Dermis blood vessel endothelial cell (primary cell): ENCODE results near the gene GPR25. TPM values are rescaled to one million over a fixed set of nuclear protein-coding genes. Genes with fewer than 3 reads are reported as not detected.

Experiments
- DNase-seq: peaks from one replicate; pipeline ENCODE4 v3.0.0; 2010
- total RNA-seq: library from RNA; depleted of rRNA; stranded (reverse); fragments of >200 nt; gene quantifications from 2 replicates; pipeline ENCODE4 v1.2.3, GENCODE V29; 2014

GPR25 gene
- total RNA-seq, 1 donor from 2014 or later: not detected

DNA sequence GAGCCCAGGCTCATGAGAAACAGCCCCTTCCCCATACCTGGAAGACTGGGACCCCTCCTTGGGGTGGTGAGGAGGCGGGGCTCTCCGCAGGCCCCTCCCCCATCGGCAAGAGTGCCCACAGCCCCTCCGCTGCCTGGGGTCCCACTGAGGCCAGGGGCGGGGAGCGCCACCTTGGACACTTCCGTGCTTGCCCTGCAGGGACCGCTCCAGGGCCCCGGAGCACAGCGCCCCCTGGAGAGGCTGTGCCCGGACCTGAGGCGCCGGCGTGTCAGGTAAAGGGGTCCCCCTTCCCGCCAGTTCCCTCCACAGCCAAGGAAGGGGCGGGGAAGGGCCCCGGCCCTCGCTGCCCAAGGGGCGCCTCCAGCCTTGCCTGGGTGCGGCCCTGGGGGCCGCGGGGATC is 43.4 kb downstream of the GPR25 start:
- DNase-seq: no peak

DNA sequence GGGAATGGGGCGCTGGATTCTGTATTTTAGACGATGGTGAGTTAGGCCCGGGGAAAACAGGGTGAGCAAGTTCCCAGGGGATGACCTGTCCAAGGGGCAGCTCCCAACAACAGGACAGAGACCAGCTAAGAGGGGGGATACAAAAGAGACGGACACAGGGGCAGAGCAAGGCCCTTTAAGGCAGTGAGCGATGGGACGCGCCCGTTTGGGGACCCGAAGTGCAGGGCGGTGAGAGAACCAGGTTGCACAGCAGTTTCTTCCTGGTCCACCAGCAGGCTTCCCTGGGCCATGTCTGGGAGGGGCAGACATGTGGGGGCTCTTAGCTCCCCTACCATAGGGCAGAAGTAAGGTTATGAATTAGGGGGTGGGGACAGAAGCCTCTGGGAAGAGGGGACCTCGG is 43.9 kb downstream of the GPR25 start:
- DNase-seq: no peak

DNA sequence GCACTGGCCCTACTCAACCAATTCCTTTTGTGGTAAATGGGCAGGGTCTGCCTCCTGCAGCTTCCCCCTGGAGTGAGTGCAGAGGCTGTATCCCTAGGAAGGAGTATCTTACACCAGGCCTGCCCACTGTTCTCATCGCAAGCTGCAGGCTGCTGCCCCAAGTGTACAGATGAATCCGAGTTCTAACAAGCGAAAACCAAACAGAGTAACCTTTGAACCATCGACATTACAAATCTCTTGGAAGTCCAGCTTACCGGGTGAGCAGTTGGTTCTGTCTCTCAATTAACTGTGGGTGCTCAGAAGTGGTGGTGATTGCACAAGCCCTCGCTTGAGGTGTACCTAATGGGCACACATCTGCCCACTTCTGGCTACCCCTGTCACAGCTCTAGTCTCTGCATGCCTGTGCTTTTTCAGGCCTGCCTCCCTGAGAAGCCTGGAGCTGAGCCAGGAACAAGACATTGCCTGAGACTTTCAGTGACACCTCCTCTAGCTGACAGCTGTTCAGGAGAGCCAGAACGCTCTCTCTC is 44.6 kb downstream of the GPR25 start:
- DNase-seq: no peak

GRCh38 chr1:200918006-200918405 is 45.2 kb downstream of the GPR25 start:
- DNase-seq: no peak

DNA sequence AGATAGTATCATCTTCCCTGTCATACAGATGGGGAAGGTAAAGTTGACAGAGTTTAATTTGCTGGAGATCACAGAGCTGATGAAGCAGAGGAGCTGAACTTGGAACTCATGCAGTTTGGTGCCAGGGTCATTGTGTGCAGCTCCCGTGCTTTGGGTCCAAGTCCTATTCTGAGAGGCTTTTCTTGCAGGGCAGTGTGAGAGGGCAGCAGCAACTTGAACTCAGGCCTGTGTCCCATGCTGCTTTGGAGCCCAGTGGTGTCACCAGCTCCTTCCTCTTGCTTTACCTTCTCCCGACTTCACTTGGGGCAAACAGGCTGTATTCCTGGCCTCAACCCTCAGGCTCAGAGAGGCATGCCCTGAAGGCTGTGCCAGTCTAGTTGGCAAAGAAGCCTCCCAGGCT is 46.6 kb downstream of the GPR25 start:
- no peak for DNase-seq

- DNase-seq: no peak
Measured at GRCh38 chr1:200921571-200922110, 48.9 kb downstream of the GPR25 start.

DNA sequence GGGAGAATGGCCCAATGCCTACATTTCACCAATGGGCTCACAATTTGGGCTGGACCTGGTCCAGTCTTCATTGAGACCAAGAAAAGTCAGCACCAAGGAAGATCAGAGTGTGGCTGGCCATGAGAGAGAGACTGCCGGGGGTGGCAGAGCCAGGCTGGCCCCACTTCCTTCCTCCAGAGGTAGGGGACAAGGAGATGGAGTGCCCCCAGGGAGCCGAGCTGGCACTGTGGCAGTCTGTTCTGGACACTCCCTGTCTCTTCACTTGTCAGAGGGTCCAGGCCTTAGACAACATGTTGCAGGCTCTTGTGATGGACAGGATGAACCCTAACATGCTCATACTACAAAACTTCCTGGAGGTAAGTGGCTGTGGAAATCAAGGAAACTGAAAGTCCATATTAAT is 49.6 kb downstream of the GPR25 start:
- no peak for DNase-seq

DNA sequence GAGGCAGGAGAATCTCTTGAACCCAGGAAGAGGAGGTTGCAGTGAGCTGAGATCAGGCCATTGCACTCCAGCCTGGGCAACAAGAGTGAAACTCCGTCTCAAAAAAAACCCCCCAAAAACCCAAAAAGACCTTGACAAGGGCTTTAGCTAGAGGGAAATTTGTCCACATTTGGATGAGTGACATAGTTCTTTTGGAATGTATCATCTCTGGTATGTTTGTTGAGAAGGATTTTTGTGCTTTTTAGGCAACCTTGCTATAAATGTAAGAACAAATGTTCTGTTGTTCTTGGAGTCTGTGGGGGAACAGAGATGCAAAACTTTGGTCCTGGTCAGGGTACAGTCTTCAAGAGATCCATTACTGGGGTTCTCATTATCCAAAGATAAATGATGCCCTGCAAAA is 50.8 kb downstream of the GPR25 start:
- DNase-seq: no peak

Other genes starting within 250 kb of the GPR25 start
- 12.8 and 17.2 TPM in 2 replicates for gene DDX59, start 203.1 kb upstream of the GPR25 start, total RNA-seq
- gene CAMSAP2, start 134.1 kb upstream of the GPR25 start, total RNA-seq: 37.3 and 53.8 TPM in 2 replicates
- gene INAVA, start 21.9 kb downstream of the GPR25 start, total RNA-seq: under 0.01 and 0.17 TPM in 2 replicates
- gene KIF21B, start 150.7 kb downstream of the GPR25 start, total RNA-seq: 2.2 and 4.4 TPM in 2 replicates
- not detected in 2 replicates for gene CACNA1S, start 239.4 kb downstream of the GPR25 start, total RNA-seq